Nephron progenitor cell (in vitro differentiated cells): ENCODE measurements around the gene TCP11.
A peak's percentile ranks its signal among the peaks of the same experiment; 100 is the strongest.

Experiments used
- DNase-seq: peaks from one replicate; pipeline ENCODE4 v3.0.0; 2021
- H3K27ac Mint-ChIP-seq: 2 replicates; pipeline ENCODE4 v1.8.0; 2021; ENCODE audit warnings: mild to moderate bottlenecking, moderate library complexity, mixed read lengths
- H3K27me3 Mint-ChIP-seq: 2 replicates; pipeline ENCODE4 v1.8.0; 2021; ENCODE audit warnings: mild to moderate bottlenecking, low read depth, mixed read lengths; ENCODE audit not compliant: poor library complexity
- H3K36me3 Mint-ChIP-seq: 2 replicates; pipeline ENCODE4 v1.8.0; 2021; ENCODE audit warnings: low read depth, mixed read lengths
- H3K4me1 Mint-ChIP-seq: 2 replicates; pipeline ENCODE4 v1.8.0; 2021; ENCODE audit warnings: mixed read lengths
- H3K4me3 Mint-ChIP-seq: 2 replicates; pipeline ENCODE4 v1.8.0; 2021; ENCODE audit warnings: mild to moderate bottlenecking, moderate library complexity, mixed read lengths
- H3K9me3 Mint-ChIP-seq: 2 replicates; pipeline ENCODE4 v1.8.0; 2021; ENCODE audit warnings: mild to moderate bottlenecking, moderate library complexity, mixed read lengths
- CTCF ChIP-seq: fragments of 200-600 bp; sonication (generic); IDR thresholded peaks from 2 replicates; pipeline ENCODE4 v1.5.0; 2021; ENCODE audit warnings: antibody characterized with exemption

Gene TCP11

DNA sequence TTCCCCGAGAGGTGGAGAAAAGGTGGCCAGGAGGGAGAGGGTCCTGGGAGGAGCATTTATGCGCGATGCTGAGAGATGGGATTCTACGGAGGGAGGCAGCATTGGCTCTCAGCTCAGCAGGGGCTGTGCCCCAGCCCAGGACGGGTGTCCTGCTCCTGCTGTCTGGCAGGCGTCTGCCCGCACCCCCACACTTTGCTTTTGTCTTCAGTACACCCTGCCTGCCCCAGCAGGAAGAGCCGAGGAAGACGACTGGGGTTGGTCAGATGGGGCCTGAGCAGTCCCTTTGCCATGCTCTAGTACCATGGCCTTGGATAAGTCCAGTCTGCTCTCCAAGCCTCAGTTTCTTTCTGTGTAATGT lies 68.5 kb downstream of the TCP11 start:
- peaks cover 11% of the 10 kb centered on the region for H3K4me1 Mint-ChIP-seq
- TF ChIP-seq CTCF: no peak
- H3K27me3 Mint-ChIP-seq: no peaks in the 10 kb centered on the region
- H3K36me3 Mint-ChIP-seq: peaks cover 14% of the 10 kb centered on the region
- H3K4me3 Mint-ChIP-seq: no peak overlapping the region
- H3K9me3 Mint-ChIP-seq: no peaks in the 10 kb centered on the region
- H3K27ac Mint-ChIP-seq: no peak overlapping the region
- no peak for DNase-seq

DNA sequence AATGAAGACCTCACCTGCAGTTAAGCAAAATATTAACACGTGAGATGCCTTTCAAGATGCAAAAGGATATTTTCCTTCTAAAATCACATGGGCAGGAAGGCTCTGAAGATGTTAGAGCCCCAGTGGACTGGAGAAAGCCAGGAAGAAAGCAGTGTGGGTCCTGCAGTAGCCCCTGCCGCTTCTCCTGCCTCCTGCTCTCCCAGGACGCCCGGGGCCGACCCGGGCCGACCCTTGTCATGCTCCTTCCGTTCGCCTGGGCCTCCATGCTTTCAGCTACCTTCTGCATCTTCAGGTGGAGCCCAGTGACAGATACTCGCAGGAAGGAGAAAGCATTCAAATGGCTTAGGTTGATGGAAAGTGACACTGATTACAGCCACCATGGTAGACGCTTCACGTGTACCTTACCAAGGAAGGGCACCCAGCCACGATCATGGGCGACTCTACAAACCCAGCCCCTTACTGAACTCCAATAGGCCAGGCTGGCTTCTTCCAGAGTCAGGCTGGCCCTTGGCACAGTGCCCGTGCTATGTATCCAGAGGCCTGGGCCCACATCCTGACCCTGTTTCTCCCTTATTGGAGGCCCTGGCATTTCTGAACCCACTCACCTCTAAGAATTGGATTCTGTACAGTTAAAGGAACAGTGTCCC lies 69.0 kb downstream of the TCP11 start:
- no peak overlapping the region for H3K4me3 Mint-ChIP-seq
- H3K9me3 Mint-ChIP-seq: no peaks in the 10 kb centered on the region
- no peak overlapping the region for H3K27ac Mint-ChIP-seq
- H3K36me3 Mint-ChIP-seq: peaks cover 14% of the 10 kb centered on the region
- peaks cover 11% of the 10 kb centered on the region for H3K4me1 Mint-ChIP-seq
- TF ChIP-seq CTCF: no peak
- DNase-seq: no peak
- H3K27me3 Mint-ChIP-seq: no peaks in the 10 kb centered on the region

DNA sequence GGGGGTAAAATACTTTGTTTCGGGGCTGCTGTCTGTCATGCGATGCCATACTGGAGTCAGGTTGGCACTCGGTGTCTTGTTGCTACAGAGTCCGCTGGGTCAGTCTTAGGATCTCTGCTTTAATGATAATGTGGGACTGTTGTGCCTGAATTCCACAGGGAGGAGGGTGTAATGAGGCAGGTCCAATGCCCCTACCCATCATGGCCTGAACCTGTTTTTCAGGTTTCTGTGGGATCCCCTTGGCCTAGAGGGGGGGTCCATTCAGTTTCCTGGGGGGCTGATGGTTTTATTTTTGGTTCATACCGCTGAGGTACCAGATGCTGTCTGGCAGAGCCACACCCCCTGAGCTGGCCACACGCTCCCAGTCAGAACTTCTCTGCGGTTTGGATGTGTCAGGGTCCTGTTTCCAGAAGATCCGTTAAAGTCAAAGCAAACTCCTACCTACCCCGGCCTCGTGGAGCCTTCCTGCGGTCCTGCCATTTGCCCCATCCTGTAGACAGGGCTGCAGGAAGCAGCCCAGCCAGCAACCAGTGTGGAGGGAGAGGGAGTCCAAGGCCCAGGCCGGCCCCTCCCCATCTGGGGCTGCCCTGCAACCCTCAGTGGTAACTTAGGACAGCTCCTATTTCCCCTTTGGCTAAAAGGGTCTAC lies 69.7 kb downstream of the TCP11 start:
- H3K36me3 Mint-ChIP-seq: peaks cover 14% of the 10 kb centered on the region

GRCh38 chr6:35070111-35070510 lies 71.0 kb downstream of the TCP11 start:
- TF ChIP-seq CTCF: no peak
- H3K36me3 Mint-ChIP-seq: peaks cover 13% of the 10 kb centered on the region
- no peaks in the 10 kb centered on the region for H3K9me3 Mint-ChIP-seq
- H3K4me1 Mint-ChIP-seq: peaks cover 11% of the 10 kb centered on the region
- no peak overlapping the region for H3K27ac Mint-ChIP-seq
- H3K4me3 Mint-ChIP-seq: no peak overlapping the region
- no peak for DNase-seq
- peaks cover 8% of the 10 kb centered on the region for H3K27me3 Mint-ChIP-seq

More for the DNA sequence above, 69.7 kb downstream of the TCP11 start:
- Mint-ChIP-seq H3K27me3 (peaks cover 2% of the 10 kb centered on the region), H3K9me3 (no peaks in the 10 kb centered on the region), H3K4me3 (no peak overlapping the region), H3K4me1 (peaks cover 11% of the 10 kb centered on the region), H3K27ac (no peak overlapping the region)
- DNase-seq: no peak
- no peak for TF ChIP-seq CTCF

DNA sequence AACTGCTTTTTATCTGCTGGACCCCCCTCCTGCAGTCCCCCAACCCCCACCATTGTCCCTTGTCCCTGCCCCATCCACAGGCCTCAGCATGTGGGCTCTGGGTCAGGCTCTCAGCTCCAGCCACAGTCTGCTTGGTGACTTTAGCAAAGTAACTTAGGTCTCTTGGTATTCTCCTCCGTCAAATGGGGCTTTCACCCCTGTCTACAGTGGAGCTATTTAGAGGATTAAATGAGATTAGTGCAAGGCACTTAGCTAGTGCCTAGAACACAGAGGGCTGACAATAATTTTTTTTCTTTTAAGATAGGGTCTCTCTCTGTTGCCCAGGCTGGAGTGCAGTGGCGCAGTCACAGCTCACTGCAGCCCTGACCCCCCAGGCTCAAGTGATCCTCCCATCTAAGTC lies 71.9 kb downstream of the TCP11 start:
- H3K27ac Mint-ChIP-seq: no peak overlapping the region
- H3K4me1 Mint-ChIP-seq: peaks cover 11% of the 10 kb centered on the region
- H3K36me3 Mint-ChIP-seq: peaks cover 8% of the 10 kb centered on the region
- H3K9me3 Mint-ChIP-seq: no peaks in the 10 kb centered on the region
- TF ChIP-seq CTCF: no peak
- DNase-seq: no peak
- peaks cover 8% of the 10 kb centered on the region for H3K27me3 Mint-ChIP-seq
- H3K4me3 Mint-ChIP-seq: no peak overlapping the region

GRCh38 chr6:35068644-35069043 lies 72.5 kb downstream of the TCP11 start:
- peak overlapping the region; percentile 64 for H3K27ac Mint-ChIP-seq
- no peak overlapping the region for H3K4me3 Mint-ChIP-seq

More at GRCh38 chr6:35068644-35069043, 72.5 kb downstream of the TCP11 start:
- Mint-ChIP-seq H3K27me3 (peaks cover 8% of the 10 kb centered on the region), H3K9me3 (no peaks in the 10 kb centered on the region), H3K36me3 (peaks cover 8% of the 10 kb centered on the region), H3K4me1 (peaks cover 12% of the 10 kb centered on the region)
- no peak for DNase-seq
- no peak for TF ChIP-seq CTCF
